Breast epithelium (tissue), 3 donors: ENCODE data around the gene TENT4A.

ENCODE experiments used
- POLR2A ChIP-seq: fragments of 450-650 bp; IDR thresholded peaks from one replicate; pipeline ENCODE4 v1.6.1; 2016; ENCODE audit warnings: antibody characterized with exemption, mild to moderate bottlenecking, moderate library complexity
- TF ChIP-seq, protein P1 (sequence below), 3 donors: fragments of 450-650 bp; IDR thresholded peaks; one replicate each; pipeline ENCODE4 v1.5.1; 2016 to 2017; ENCODE audit warnings: antibody characterized with exemption in 3 of 3, mild to moderate bottlenecking in 3 of 3, moderate library complexity in 3 of 3

- TF ChIP-seq, protein P1, sequence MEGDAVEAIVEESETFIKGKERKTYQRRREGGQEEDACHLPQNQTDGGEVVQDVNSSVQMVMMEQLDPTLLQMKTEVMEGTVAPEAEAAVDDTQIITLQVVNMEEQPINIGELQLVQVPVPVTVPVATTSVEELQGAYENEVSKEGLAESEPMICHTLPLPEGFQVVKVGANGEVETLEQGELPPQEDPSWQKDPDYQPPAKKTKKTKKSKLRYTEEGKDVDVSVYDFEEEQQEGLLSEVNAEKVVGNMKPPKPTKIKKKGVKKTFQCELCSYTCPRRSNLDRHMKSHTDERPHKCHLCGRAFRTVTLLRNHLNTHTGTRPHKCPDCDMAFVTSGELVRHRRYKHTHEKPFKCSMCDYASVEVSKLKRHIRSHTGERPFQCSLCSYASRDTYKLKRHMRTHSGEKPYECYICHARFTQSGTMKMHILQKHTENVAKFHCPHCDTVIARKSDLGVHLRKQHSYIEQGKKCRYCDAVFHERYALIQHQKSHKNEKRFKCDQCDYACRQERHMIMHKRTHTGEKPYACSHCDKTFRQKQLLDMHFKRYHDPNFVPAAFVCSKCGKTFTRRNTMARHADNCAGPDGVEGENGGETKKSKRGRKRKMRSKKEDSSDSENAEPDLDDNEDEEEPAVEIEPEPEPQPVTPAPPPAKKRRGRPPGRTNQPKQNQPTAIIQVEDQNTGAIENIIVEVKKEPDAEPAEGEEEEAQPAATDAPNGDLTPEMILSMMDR (IDR thresholded peaks at IDR 0.05) = no peak
- TF ChIP-seq POLR2A = no peak
These were observed 2.8 kb downstream of the TENT4A start for GRCh38 chr5:6715758-6716628.
